NCI-H82 (cell line): Measurements from ENCODE around the gene ANXA5.
"Not testable (repeated sequence)": the region's sequence is repeated elsewhere in the genome, so short reads cannot be mapped to it uniquely, and the experiment has no call there.

Experiments
- DNase-seq: peaks from one replicate; lab custom pipeline; 2025; lab: John Stamatoyannopoulos, UW

The ANXA5 gene

GRCh38 chr4:121679267-121679666 lies 17.5 kb downstream of the ANXA5 start:
- no peak for DNase-seq

- no peak for DNase-seq
These were observed 19.3 kb downstream of the ANXA5 start for GRCh38 chr4:121677524-121677923.

DNA sequence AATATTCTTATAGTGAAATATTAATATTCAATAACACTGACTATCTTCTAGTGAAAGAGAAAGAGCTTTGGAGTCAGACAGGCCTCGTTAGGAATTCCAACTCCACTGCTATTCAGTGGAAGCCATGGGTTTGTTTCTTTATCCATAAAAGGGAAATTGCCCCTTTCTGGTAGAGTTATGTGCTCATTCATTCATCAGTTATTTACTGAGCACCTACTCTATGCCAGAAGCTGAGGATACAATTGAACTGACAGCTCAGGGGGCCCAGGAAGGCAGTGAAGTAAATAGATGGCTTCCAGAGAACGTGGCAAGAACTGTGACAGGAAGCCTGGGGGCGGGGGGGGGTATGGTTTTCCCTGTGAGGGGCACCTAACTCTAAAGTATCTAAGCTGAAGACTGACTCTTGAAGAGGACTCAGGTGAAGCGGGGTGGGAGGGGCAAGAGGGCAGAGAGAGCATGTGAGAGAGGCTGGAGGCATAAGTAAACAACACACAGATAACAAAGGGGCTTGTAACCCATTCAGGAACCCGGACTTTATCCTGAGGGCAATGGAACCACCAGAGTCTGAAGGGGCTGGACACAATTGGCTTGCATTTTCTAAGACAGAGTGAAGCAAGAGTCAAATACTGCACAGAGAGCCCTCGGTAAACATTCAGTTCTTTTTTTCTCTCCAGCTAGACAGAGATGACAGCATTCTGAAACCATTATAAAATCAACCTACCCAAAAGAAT lies 20.3 kb downstream of the ANXA5 start:
- DNase-seq, result no peak

DNA sequence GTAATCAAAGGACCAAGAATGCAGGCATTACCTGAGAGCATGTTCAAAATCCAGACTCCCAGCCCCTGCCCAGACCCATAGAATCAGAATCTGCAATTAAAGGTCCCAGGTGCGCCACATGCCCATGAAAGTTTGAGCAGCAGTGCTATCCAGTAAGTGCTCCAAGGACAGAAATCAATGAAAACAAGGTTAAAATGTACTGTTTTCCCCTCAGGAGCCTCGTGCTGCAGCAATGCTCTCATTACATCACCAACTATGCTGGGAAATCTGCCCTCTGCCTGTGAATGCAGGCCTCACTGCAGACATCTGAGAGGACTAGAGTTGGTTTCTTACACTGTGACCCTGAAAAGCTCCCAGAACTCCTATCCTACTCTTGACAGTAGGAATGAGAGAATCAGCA lies 21.1 kb downstream of the ANXA5 start:
- peak; percentile 9 for DNase-seq

DNA sequence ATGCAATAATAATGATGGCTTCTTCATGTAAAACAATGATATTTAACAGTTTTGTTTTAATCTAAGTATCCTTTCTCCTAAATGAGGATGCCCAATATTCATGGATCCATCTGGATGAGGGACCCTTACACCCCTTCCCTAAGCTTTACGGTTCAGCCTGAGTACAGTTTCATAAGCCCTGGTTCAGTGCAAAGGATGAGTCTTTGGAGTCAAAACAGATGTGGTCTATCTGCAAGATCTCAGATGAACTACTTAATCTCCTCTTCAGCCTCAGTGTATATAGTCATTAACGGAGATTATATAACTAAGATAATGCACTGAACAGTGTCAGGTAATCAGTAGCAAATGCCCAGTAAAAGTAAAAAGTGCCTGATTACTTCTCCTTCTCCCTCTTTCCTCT lies 22.1 kb downstream of the ANXA5 start:
- DNase-seq, result peak; percentile 89

DNA sequence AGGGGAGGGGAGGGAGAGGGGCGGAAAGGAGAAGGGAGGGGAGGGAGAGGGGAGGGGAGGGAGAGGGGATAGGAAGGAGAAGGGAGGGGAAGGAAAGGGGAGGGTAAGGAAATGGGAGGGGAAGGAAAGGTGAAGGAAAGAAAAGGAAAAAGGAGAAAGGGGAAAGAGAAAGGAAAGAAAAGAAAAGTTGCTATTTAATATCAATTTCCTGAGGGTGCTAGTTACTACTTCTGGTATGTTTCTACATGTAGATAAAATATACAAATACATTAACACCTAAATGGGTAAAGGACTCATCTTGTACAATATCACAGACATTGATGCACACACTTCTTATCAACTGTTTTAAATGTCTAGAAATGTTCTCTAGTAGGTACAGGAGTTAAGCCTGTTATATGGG lies 22.6 kb downstream of the ANXA5 start:
- no peak for DNase-seq

DNA sequence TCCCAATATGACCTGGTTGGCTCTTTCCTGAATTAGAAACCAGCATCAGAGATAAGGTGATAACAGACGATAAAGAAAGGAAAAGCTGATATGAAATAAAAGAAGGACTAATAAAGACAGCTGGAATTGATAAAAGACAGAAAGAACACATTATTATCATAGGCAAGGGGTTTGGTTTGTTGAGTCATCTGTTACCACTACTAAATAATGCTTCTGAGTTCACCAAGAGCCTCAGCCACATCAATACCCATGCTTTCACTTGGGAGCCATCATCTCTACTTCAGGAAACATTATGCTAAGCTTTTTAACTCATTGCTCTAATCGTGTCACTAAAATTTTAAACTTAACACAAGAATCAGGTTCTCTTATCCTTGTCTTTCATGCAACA lies 27.6 kb downstream of the ANXA5 start:
- no peak for DNase-seq

GRCh38 chr4:121668368-121669162 lies 28.2 kb downstream of the ANXA5 start:
- DNase-seq, result no peak

DNA sequence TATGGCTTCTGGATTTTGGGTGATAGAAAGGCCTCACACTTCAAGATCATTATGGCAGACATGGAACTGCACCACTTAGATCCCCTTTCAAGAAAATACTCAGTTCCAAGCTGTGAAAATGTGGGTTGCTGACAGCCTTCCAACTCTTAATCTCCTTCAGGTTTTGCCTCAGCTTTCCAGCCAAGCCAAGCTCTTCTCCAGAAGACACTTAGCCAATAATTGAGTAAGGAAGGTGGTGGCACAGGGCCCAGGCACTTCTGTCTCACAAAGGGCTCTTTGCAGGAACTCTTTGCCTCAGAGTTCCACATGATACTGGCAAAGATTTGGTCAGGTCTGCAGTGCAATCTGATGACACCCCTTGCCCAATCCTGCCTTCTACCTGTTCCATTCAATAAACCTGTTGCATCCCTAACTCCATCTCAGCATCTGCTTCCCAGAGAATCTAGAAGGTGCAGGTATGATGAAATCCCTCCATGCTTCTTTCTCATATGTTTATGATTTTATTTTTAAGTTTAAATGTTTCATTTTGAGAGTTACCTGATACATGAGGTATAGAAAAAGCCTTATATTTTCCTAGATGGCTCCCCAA lies 30.6 kb downstream of the ANXA5 start:
- no peak for DNase-seq

DNA sequence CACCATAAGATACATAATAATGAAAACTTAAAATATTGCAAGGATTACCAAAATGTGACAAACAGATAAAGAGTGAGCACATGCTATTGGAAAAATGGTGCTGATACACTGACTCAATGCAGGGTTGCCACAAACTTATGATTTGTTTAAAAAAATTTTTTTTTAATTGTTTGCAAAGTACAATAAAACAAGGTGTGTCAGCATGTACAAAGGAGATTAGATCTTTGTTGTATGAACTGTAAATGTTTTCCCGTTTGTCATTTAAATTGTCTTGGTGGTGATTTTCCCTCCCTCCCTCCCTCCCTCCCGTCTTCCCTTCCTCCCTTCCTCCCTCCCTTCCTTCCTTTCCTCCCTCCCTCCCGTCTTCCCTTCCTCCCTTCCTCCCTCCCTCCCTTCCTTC lies 31.4 kb downstream of the ANXA5 start:
- no peak for DNase-seq

GRCh38 chr4:121662225-121662624 lies 34.6 kb downstream of the ANXA5 start:
- no peak for DNase-seq

DNA sequence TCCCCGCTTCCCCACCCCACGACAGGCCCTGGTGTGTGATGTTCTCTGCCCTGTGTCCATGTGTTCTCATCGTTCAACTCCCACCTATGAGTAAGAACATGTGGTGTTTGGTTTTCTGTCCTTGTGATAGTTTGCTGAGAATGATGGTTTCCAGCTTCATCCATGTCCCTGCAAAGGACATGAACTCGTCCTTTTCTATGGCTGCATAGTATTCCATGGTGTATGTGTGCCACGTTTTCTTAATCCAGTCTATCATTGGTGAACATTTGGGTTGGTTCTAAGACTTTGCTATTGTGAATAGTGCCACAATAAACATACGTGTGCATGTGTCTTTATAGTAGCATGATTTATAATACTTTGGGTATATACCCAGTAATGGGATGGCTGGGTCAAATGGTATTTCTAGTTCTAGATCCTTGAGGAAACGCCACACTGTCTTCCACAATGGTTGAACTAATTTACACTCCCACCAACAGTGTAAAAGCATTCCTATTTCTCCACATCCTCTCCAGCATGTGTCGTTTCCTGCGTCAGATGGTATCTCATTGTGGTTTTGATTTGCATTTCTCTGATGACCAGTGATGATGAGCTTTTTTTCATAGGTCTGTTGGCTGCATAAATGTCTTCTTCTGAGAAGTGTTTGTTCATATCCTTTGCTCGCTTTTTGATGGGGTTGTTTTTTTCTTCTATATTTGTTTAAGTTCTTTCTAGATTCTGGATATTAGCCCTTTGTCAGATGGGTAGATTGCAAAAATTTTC lies 36.4 kb downstream of the ANXA5 start:
- DNase-seq, result not testable (repeated sequence)

GRCh38 chr4:121658125-121658524 lies 38.7 kb downstream of the ANXA5 start:
- DNase-seq, result no peak

DNA sequence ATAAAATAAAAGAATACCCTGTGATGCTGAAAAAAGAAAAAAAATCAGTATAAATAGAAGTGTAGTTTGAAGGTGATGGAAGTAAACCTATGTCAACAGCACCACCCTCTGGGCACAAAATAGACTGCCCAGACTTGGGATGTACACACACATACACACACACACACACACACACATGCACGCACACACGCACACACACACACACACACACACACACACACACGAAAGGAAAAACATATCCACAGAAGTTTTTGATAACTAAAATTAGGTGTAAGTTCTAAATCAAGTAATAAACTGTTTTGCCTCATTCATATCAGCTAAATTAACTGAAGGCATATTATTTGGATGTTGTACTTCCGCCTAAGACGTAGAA lies 40.5 kb downstream of the ANXA5 start:
- DNase-seq, result peak; percentile 68

- peak; percentile 40 for DNase-seq
These were observed 41.2 kb downstream of the ANXA5 start for GRCh38 chr4:121655320-121656268.

DNA sequence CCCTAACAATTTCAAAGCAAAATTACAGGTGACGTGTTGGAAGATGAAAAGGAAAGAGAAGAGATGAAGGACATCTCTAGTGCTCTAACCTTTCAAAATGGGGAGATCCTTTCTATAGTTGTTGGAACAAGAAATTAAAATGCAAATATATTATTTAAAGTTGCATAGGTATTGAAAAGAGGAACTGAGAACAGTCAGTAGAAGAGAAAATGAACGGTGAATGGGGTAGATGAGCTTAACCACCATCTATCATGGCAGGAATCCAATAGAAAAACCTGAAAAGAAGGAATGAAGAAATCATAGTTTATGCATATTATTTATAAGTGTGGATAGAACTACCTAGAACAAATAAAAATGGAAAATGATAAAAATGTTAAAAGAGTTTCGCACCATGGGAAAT lies 42.0 kb downstream of the ANXA5 start:
- no peak for DNase-seq

DNA sequence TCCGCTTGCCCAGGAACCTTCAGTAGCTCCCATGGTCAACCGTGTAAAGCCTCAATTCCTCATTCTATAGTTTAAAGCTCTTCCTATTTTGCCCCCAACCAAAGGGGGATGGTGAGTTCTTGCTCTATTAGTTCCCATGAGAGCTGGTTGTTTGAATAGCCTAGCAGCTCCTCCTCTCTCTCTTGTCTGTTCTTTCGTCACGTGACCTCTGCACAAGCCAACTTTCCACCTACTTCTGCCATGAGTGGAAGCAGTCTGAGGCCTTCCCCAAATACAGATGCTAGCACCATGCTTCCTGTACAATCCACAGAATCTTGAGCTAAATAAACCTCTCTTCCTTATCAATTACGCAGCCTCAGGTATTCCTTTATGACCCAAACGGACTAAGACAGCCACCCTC lies 42.8 kb downstream of the ANXA5 start:
- no peak for DNase-seq

GRCh38 chr4:121653214-121653613 lies 43.6 kb downstream of the ANXA5 start:
- no peak for DNase-seq

DNA sequence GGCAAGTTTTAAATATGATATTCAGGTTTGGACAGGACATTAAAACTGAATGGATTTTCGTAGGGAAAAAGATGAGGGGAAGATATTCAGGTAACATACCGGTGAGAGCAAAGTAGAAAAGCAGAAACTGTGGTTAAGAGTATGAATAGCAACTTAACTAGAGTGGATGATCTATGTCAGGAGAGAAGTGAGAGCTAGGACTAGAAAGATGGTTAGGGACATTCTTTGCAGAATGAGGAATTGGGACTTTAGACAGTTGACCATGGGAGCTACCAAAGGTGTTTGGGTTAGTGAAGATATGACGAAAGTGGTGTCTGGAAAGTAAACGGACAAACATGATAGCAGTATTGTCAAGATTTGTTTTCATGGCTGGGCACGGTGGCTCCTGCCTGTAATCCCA lies 45.2 kb downstream of the ANXA5 start:
- no peak for DNase-seq

DNA sequence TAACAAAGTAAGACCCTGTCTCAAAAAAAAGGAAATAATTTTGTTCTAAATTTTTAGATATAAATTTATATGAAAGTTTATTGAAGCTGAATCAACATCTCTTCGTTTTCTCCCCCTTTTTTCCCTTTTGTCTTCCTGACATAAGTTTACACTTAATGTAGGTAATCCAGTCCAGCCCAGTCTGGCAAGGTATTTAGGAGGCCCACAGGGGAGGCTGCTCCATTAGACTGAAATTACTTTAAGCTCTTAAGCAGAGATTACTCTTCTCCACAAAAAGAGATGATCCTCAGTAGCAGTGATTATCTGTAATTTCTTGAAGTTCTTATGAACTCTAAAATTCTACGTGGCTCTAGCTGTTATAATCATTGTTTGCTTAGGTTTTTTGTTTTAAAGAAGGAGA lies 46.0 kb downstream of the ANXA5 start:
- DNase-seq, result peak; percentile 83

DNA sequence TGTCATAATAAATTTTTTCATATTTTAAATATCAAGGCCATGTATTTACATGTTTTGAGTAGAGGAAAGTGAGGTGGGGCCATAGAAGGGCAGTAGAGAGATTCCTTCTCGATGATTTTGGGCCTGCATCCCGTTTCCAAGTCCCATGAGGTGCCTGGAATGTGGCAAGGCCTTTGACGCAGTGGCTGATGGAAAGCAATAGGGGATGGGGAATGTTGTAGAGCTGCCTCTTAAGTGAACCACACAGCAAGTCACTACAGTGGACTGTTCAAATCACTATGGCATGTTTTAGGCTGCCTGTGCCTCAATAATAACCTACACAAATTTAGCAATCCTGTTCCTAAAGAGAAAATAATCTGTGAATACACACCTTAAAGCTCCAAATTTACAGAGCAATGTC lies 48.3 kb downstream of the ANXA5 start:
- no peak for DNase-seq
